Testis (tissue), 2 donors: Measurements from ENCODE around the gene CDYL2.

Source experiments
- CTCF ChIP-seq, 3 experiments: fragments of 450-650 bp in 2 of 3; fragments of 200-600 bp in 1 of 3; sonication (generic) in 1 of 3; IDR thresholded peaks; one replicate each; pipeline ENCODE4 v1.5.1; 2016 to 2019; ENCODE audit warnings: antibody characterized with exemption in 3 of 3, mild to moderate bottlenecking in 2 of 3, moderate library complexity in 1 of 3
- POLR2A ChIP-seq: fragments of 450-650 bp; IDR thresholded peaks from one replicate; pipeline ENCODE4 v1.6.1; 2017; ENCODE audit warnings: antibody characterized with exemption, mild to moderate bottlenecking, moderate library complexity

DNA sequence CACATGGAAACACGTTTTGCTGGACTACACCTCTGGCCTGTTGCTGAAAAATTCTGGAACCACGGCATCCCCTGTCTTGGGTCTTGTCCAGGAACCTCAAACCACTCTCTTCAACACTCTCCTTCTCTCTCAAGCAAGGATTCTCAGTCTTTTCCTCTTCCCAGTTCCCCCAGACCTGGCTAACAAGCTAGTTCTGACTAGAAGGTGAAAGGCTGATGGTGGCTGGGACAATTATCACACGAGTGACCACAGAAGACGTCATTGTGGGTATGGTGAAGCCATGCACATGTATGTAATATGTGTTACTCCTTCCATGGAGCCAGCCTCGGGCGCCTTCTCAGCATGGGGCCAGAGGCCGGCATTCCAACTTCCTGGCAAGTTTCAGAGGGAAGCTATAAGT is 123.0 kb downstream of the CDYL2 start:
- no peak for TF ChIP-seq POLR2A
- no peak for TF ChIP-seq CTCF (IDR thresholded peaks at IDR 0.05)
